Stimulated activated CD8-positive, alpha-beta memory T cell treated with anti-CD3 and anti-CD28 coated beads, Interleukin-15, amount 100 ng/mL, for 4 hours (primary cell): Measurements from ENCODE around the gene RNF144A.

Experiments used
- DNase-seq, 2 donors: peaks; one replicate each; pipeline ENCODE4 v3.0.0-alpha.2; 2020; ENCODE audit warnings: low read depth in 2 of 2

The RNF144A gene

DNA sequence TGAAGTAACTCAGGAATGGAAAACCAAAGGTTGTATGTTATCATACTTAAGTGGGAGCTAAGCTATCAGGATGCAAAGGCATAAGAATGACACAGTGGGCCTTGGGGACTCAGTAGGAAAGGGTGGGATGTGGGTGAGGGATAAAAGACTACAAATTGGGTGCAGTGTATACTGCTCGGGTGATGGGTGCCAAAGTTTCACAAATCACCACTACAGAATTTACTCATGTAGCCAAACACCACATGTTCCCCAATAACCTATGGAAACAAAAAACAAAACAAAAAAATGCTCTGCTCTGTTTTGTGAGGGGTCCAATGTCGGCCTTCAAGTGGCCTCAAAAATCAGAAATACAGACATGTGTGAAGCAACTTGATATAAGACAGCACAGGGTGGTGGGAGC lies 8.9 kb upstream of the RNF144A start:
- no peak for DNase-seq

DNA sequence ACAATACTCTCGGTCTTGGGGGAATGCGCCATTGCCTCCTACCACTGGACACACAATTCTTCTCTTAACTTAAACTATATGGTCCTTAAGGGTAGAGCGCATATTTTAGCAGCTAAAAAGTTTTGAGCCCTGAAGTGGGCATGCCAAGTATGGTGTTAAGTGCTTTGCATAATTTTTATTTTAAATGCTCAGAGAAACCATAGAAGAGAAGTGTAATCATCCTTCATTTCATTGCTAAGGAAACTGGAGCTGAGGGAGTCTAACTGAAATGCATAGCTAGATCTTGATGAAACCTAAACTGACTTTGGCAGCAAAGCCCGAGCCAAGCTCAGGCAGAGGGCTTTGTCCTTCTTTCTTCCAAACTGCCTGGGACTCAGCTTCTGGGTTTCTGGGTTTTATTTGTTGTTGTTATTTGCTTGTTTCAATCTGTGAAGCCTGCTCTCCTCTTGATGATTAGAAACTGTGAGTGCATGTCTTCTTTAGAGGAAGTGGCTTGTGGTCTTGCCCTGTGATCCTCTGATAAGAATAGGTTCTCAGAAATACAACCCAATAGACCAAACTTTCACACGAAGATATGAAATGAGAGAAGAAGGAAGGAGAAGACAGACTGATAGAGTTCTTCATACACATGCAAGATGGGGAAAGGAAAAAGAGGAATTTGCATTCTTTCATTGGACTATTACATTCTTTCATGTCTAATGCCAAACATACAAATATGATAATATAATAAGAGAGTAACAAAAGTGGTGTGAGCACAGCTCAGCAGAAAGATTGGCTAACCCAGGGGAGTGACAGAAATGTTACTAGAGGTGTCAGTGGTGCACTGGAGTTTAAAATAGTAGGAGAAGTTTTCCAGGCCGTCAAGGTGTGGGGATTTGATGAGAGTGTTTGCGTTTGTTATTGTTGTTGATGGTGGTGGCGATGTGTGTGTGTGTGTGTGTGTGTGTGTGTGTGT lies 7.5 kb upstream of the RNF144A start:
- no peak for DNase-seq

DNA sequence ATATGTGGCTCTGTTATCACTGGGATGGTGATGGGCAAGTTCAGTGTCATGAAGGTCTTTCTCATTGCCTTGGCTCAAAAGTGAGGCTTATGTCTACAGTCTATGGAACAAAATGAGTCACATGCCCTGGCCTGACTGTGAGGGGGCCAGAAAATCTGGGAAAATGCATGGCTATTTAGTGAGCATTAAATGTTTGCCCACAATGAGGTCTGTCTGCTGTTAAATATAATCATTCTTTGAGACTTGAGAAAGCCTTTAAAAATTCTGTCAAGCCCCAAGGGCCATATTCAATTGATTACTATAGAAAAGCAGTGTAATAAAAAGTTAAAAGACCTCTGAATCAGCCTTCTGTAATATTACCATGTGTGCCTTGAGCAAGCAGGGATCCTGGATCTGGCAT lies 5.5 kb upstream of the RNF144A start:
- DNase-seq: no peak

DNA sequence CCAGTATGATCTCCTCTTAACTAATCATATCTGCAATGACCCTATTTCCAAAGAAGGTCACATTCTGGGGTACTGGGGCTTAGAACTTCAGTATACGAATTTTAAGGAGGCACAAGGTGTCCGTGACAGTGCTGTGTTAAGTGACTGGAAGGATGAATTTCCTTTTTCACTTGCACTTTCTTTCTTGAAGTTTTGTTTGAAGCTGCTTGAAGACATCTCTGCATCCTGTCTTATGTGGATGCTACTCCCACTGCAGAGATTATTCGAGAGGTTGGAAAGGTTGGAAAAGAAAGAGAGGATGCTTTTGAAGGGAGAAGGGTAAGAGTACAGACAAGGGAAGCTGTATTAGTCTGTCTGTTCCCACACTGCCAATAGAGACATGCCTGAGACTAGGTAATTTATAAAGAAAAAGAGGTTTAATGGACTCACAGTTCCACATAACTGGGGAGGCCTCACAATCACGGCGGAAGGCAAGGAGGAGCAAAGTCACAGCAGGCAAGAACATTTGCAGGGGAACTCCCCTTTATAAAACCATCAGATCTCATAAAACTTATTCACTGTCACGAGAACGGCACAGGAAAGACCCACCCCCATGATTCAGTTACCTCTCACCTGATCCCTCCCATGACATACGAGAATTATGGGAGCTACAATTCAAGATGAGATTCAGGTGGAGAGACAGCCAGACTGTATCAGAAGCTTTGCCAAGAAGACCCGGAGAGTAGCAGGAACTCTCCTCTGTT lies 3.6 kb upstream of the RNF144A start:
- peak in 1 of 2 donors; percentile 48 for DNase-seq

DNA sequence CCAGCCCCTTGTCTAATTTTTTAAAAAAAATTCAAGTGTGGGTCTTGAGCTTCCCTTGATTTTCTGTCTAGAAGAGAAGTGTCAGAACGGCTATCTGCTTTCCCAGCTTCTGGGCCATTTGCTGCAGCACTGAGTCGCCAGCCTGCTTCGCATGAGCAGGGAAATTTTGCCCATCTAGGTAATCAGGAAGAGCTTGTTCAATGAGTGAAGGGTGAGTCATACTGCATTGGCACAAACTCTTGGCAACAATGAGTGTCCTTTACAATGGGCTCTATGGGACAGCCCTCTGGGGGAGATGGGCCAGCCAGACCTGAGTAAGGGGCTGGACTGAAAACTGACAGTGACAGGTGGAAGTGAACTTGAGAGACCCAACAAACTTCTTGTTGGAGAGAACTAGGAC lies 2.4 kb upstream of the RNF144A start:
- no peak for DNase-seq

DNA sequence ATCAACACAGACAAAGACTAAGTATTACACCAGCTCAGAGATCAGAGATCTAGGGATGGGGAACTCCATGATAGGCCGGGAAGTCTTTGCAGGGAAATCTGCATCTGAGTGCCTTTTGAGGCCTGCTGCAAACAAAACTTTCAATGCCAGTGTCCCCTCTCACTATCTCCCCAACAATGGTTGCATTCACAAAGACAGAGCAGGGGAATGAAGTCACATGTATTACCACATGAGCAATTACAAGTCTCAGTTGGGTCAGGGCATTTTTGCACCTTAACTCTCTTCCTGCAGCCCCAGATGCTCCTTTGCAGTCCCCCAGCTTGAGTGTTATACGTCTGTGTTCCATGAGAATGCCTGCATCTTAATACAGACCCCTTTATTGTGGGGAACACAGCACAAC lies 1.8 kb upstream of the RNF144A start:
- DNase-seq: no peak

DNA sequence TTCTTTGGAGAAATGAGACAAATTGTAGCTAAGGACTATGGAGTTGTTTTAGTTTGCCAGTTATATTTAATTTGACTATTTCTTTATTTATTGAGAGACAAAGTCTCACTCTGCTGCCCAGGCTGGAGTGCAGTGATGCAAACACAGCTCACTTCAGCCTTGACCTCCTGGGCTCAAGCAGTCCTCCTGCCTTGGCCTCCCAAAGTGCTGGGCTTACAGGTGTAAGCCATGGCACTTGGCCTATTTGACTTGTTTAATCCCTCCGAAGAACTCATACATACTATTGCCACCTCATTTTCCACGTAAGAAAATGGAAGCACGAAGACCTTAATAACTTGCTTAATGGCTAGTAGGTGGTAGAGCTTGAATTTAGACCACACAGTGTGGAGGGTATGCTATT lies 988 bp upstream of the RNF144A start:
- no peak for DNase-seq

DNA sequence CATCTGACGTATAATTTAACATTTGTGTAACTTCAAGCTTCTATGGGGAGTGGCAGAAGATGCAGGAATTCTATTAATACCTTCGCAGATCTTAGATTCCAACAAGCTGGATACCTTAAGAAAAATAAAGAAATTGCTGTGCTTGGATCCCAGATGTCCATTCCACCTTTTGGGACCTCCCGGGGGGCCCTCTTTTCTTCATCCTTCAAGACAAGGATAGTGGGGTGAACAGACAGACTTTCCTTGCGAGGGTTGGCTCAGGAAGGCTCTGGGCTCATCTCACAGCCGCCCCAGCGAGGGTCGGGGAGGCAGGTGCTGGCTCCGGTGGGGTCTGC lies 509 bp upstream of the RNF144A start:
- DNase-seq: no peak

DNA sequence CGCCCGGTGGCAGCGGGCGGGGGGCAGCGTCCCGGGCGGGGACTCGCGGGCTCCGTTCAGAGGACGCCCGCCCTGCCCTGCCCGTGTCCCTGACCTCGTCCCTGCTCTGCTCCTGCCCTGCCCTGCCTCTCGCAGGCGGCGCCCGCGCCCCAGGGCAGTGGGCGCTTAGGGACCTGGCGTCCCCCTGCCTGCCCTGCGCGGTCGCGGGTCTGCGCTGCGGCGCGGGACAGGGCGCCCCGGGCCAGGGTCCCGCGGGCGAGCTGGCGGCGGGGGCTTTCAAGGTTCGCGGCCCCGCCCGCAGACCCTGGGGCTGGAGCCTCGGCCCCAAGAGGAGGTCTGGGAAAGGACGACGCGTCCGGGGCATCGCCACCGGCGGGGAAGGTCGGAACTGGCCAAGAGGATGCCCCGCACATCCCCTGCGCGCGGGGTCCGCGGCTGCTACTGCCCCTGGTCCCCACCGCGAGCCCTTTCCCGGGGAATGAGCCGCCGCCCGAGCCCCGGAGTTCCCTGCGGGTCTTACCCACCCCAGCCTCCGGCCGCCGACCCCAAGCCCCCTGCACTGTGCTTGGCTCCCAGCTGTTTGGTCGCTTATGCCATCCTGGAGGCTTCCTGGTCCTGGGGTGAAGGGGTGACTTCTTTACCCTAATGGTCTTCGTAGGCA lies 679 bp downstream of the RNF144A start:
- DNase-seq: no peak

DNA sequence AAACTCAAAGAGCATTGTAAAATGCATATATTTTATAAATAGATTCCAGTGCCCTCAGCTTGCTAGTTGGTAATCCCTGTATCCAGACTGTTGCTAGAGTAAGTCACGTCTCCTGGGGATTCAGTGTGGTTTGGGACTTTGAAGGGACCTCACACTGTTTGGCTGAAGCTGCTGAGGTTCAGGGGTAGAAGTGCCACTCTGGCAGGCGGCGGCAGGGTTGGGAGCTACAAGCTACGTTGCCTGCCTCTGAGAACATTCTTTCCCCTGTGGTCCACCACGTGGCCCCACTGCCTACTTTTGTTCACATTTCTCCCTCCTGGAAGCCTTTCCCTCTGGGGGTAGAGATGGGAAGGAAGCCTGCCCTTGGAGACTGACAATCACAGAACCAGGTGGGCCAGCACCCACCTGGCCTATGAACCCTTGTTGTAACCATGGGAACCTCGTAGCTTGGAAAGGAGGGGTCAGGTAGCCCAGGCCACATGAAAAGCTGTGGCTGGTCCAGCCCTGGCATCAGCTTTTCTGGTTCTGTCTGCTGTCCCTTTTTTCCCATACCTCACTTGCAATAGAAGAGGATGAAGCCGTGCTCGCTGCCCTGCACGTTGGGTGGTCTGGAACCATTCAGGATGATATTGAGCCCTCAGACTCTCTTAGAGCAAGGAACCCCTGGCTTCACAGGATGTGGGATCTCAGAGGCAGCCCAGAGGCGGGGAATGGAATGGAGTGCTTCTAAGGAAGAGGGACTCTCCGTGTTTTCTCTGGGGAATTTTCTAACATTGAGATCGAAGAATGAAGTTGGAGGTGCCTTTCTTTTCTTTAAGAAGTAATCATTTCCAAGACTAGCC lies 2.9 kb downstream of the RNF144A start:
- DNase-seq: no peak

DNA sequence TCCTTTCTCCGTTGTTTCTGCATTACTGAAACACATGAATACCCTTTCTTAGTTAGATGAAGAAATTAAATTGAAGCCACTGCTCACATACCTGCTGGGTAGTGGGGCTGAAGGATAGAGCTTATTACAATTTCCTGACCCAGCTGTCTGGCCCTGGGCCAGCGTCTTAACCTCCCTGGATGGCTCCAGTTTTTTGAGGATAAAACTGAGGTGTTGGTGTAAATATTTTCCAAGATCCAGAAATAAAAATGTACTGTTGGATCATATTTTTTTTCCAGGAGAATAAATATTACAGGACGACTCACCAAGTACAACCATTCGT lies 3.5 kb downstream of the RNF144A start:
- no peak for DNase-seq

DNA sequence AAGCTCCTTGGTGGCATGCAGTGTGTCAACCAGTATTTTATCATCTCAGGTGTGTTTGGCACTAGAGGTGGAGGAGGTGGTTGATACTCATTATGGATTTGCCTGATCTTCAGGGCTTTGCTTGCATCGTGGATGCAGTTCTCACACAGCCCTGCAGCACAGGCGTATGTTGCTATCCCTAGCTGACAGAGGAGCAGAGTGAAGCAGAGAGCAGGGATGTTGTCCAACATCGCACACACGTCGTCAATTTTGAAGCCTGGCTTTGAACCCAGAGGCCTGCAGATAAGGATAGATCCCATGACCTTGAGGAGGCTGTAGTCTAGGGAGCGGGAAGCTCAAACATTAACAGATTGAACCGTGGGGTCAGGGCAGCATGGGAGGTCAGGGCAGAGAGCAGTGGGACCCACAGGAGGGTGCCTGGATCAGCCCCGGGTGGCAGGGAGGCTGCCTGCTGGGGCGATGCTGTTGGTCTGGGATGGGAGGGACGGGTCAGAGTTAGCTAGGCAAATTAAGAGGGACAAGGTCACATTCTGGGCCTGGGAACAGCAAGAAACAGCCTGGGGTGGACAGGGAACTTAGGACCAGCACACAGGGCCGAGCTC lies 4.2 kb downstream of the RNF144A start:
- DNase-seq: no peak

DNA sequence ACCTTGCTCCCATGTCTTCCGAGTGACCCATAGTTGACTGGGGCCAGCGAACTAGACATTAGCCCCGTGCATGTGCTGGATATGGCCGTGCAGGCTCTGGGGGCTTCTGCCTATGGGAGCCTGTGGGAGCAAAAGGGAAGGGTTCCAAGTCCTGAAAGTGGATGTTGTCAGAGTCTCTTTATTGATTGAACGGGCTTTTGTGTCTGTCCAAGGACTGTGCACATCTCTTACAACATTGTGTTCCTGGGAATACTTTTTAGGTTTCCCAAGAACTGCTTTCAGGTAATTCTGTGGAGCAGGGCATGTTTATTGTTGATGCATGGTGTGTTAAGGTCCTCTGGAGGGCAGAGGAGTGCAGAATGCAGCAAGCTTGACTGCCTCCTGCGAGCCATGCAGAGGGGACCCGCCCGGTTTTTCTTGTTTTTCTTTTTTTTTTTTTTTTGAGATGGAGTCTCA lies 5.0 kb downstream of the RNF144A start:
- no peak for DNase-seq

DNA sequence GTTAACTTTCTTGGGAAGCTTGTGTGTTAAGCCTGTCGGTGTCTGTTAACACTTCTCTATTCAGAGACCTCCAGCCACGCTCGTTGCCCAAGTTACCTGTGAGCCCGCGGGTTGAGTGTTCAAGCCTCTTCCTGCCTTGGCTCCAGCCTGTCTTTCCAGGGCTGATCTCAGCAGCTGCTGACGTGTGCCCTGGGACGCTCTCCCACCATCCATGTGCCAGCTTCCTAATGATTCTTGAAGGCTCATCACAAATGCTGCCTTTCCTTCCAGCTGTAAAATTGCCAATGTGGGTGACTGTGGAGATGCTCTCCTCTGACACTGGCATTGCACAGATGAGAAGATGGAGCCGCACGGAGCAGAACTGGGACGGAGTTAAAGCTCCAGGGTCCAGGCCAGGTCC lies 6.1 kb downstream of the RNF144A start:
- no peak for DNase-seq

DNA sequence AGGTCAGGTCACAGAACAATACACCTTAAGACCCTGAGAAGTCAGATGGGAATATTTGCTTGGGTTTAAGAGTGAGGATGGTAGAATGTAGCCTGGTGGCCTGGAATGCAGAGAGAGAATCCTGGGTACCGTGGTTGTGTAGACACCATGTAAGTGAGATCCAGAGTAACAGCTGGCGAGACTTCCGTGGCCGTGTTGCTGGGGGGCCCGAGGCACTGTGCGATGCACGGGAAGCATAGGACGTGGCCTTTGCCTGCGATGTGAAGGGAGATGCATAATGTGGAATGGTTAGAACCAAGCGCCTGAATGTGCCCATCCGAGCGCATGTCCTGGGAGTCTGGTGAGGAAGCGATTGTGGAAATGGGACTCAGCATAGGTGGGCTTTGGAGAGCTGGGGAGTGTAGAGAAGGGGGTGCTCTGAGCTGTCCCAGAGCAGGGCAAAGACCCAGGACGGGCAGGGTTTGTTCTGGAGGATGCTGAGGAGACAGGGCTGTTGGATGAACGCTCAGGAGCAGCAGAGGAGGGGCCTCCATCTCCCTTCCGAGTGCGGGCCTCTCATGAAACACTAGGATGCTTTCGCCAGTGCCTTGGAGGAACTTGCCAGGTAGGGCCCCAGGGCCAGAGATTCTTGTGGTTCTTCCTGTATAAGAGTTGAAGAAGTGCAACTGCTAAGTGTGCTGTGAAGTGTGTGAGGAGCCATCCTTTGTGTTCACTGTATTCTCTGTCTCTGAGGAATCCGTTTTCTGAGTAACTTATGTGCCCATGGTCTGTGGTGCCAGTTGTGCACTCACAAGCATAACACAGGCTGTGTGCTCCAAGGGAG lies 7.1 kb downstream of the RNF144A start:
- DNase-seq: no peak

DNA sequence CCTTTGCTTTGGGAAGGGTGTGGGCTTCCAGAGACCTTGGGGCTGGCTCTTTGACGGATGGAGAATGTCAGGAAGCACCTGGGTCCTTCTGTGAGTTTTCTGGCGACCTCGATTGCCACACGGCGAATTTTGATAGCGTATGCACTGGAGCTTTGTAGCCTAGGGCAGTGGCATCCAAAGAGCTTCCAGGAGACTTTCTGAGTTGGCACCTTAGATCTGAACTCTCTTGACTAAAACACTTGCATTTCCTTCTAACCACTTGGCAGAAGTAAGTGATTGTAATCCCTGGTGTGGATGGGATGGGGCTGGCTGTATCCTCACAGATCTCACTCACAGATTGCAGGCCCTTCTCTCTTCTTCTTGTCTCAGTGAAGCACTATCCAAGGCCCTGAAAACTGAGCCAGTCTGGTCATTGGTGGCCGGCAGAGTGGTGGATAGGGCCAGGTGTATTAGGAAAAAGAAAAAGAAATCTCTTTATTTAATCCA lies 7.8 kb downstream of the RNF144A start:
- no peak for DNase-seq

DNA sequence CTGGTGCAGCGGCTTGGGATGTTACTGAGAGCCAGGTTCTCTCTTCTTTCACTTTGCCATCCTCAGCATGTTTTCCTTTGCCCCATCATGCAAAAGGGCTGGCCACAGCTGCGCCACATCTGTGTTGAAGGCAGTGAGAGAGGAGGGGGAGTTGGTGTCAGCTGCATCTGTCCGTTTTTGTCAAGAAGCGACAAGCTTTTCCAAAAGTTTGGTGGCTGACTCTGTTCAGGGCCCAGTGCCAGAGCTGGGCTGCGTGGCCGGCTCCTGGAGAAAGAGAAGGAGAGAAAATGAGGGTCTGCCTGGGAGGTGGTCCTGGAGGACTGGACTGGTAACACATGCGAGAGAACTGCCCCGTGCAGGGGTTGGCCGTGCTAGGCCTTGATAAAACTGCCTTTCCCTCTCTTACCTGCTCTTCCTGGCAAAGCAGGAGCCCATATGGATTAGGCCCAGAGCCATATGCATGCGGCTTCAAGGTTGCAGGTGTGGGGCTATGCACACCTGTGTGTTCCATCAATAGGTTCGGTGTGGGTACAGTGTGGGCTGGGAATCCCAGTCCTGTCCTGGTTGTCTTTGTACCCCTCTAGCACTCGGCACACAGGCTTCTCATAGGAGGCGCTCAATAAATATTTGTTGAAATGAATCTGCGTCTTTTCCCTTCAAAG lies 9.0 kb downstream of the RNF144A start:
- DNase-seq: no peak

DNA sequence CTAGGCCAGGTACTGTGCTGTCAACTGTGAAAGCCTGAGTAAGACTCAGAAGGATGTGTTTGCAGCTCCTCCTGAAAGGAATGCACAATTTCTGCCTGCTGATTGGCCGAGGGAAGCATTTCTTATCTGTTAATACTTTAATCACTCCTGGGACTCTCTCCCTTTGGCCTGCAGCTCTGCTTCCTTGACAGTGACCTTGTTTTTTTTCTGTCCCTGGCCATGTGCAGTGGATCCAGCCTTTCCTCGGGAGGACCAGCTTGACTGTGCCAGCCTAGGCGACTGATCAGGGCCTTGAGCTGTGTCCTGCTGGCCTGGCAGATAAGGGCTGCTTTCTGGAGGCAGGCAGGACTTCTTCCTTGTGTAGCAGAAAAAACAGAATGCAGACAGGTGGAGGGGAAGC lies 10.0 kb downstream of the RNF144A start:
- DNase-seq: no peak

DNA sequence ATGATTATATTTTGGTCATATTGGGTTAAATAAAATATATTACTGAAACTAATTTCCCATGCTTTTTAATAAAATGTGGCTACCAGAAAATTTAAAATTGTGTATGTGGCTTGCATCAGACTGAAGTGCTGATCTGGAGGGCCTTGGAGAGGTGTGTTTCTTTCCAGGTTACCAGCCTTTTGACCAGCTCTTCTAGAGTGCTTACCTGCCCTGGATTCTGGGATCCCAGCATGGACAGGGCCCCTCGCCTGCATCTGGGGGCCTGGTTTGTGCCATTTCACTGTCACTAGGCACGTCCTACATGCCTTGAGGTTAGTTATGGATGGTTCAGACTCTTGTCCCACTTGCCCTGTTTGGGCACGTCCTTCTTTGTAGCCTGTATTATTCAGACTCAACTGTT lies 10.5 kb downstream of the RNF144A start:
- DNase-seq: no peak

DNA sequence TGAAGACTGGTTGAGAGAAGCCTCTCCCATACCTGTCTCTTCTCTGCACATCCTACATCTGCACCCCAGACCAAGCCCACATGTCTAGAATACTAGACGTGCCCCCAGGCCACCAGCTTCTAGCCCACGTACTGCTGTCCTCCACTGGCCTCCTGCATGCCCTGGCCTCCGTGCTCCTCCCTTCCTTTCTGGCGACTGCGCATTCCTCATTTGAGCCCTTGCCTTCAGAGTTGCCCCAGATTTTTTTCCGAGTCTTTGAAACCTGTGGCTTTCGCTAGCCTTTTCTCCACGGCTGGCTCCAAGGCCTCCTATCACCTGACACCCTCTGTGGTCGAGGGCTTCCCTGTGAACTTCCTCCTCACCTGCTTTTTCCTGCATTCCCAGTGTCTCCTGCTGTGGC lies 11.2 kb downstream of the RNF144A start:
- no peak for DNase-seq
